GOT3 (cell line): ENCODE results near the gene FAM222A.

Experiments used
- DNase-seq: peaks from one replicate; lab custom pipeline; 2025; ENCODE audit warnings: mixed read lengths; lab: John Stamatoyannopoulos, UW

The FAM222A gene

DNA sequence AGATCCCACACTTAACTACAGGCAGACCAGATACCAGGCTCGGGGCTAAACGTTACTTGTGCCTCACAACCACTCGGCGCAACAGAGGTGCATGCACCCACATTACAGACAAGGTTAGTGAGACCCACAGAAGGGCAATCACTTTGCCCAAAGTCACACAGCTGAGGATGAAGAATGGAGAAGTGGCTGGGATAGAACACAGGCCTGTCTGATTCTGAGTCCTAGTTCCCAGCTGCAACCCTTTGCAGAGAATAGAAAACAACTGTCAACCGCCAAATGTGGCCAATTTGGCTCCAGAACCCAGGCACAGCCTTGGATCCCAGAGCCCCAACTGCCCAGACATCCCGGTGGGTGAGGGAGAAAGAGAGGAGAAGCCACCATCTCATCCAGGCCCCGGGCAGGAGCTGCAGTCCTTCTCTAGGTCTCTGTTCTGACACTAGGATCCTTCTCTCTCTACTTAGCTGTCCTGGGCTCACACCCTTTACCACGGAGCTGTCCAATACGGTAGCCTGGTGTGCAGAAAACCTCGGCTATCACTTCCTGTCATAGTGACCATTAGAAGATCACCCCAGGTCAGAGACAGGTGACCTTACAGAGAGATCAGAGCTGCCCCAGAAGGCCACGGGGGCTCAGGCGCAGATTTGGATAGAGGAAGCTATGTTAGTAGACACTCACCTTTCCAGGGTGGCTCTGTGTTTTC lies 59.1 kb downstream of the FAM222A start:
- no peak for DNase-seq

GRCh38 chr12:109773384-109774011 lies 59.9 kb downstream of the FAM222A start:
- no peak for DNase-seq

GRCh38 chr12:109775172-109775881 lies 61.7 kb downstream of the FAM222A start:
- peak; percentile 8 for DNase-seq

GRCh38 chr12:109776624-109777023 lies 63.0 kb downstream of the FAM222A start:
- DNase-seq, result no peak

DNA sequence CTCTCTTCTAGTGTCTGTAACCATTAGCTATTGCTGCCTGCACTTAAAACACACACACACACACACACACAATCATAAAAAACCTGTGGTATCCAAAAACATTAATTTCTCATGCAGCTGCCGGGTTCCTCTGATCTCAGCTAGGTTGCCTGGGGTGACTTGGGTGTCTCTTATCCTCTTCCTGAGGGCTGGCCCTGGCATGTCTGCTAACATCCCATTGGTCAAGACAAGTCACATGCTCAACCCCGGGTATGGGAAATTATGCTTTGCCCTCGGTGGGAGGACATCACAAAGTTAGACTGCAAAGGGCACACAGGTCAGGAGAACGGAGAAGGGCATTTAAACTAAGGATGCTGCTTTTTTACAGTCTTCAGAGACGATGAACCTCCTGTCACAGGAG lies 63.9 kb downstream of the FAM222A start:
- no peak for DNase-seq

DNA sequence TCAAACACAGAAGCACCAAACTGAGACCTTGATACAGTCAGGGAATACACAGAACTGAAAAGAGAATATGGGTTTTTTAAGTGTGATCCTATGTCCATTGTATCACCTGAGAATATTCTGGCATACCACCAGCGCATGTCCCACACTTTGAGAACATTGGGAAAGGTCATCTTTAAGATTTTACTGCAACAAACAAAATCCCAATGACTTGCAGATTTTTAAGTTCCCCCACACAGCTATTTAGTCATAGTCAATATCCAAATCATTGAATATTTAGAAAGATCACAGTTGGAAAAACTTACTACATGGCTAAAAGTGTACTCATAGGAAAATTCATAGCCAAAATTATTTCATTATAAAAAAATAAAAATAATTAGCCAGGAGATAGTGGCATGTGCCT lies 65.1 kb downstream of the FAM222A start:
- DNase-seq, result no peak

DNA sequence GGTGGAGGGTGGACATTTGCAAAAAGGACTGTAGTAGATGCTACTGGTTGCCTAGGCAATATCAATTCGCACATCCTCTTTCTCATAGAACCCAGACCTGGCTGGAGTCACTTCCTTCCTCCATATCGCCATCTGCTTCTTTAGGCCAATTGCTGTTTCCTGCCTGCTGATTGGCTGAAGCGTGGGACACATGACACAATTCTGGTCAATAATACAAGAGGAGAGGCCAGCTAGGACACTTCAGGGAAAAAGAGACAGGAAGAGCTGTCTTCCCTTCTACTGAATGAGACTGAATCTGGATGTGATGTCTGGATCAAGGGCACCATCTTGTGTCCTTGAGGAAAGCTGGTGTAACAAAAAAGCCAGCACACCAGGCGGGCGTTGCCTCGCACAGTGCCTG lies 65.8 kb downstream of the FAM222A start:
- DNase-seq, result no peak

- DNase-seq, result no peak
Observed at GRCh38 chr12:109781668-109782325, 68.2 kb downstream of the FAM222A start.

- no peak for DNase-seq
Observed at GRCh38 chr12:109782326-109782703, 68.7 kb downstream of the FAM222A start.

DNA sequence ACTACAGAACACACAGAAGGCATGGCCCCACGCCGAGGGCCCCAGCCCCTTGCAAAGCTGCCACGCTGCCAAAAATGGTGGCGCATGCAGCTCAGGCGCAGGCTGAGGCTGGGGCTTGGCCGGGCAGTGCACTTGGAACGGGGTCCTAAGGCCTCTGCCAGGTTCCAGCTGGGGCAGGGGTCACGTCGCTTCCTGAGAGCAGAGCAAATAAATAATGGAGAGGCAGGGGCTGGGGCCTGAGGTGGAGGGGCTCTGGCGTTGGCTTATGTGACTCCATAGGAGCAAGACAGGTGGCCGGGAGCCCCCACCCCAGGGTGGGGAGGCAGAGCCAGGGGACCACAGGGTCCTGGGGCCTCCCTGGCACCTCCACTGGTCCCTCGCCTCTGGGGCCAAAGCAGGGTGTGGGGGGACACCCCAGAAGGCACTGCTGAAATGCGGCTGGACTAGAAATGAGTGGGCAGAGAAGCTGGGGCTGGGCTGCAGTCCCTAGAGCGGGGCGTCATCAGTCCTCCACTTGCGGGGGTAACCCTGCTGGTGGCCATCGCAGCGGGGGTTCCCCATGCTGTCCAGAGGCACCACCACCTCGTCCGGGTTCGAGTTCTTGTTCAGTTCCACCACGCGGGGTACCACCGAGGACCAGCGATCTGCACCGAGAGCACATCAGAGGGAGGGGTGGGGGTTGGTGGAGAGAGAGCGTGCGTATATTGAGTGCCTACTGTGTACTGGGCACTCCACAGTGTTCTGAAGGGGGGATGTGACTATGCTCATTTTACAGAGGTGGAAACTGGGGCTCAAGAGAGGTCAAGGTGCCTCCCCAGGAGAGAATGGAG lies 69.7 kb downstream of the FAM222A start:
- no peak for DNase-seq

- no peak for DNase-seq
Observed at GRCh38 chr12:109783965-109784244, 70.3 kb downstream of the FAM222A start.

DNA sequence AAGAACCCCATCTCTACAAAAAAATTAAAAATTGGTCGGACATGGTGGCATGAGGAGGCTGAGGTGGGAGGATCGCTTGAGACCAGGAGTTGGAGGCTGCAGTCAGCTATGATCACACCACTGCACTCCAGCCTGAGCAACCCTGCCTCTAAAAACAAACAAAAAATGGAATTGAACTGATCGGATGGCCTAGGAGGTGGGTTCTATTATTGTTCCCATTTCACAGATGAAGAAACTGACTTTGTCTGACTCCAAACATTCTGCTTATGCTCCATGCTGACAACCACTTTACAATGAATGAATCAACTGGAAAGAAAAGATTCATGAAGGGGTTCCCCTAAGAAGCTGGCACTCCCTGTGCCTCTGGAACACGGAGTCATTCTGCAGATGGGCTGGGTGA lies 72.2 kb downstream of the FAM222A start:
- no peak for DNase-seq

DNA sequence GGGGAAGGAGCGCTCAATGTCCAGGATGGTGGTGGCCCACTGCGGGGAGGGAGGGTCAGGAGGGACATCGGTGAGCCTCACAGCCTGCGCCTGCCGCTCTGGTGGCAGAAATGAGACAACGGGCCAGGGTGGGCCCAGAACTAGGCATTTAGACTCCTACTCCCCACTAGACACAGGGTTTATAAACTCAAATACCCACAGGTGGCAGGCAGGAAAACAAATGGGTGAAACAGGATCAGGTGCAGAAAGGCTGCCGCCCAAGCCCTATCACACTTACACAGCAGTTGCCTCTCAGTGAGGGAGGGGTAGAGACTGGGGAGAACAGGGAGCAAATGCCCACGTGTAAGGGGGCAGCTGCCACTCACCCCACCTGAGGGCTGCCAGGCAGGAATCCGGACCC lies 73.2 kb downstream of the FAM222A start:
- DNase-seq, result no peak

- DNase-seq, result no peak
Observed at GRCh38 chr12:109789526-109790048, 76.0 kb downstream of the FAM222A start.

DNA sequence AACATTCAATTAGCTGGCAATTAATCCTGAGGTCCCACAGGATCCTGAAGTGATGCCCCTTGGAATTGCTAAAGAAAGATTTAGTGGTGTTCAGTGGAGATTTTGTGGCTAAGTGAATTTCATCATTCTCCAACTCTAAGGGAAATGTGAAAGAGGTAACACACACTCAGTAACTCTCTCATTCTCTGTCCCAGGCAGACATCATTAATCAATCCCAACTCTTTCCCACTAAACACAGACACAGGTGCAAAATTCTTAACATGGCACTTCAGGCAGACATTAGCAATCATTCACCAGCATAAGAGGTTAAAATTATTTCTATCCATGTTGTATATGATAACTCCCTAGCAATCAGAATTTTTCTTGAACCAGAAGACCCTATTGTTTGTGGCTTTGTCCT lies 79.4 kb downstream of the FAM222A start:
- no peak for DNase-seq

DNA sequence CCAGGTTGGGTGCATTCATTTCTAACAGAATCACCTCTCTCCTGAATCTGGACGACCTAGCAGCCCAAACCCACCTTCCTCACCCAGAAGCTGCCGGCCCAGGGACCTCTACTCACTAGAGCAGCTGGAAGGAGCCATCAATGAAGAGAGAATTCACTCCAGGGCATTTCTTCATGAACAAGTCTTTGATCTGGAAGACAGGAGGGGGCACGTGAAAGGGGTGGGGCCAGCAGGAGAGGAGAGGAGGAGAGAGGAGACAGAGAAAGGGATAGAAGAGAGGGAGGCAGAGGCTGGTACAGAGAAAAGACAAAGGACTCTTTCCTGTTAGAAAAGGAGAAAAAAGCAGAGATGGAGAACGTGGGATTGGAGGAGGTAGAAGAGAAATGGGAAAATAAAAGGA lies 79.8 kb downstream of the FAM222A start:
- no peak for DNase-seq

GRCh38 chr12:109793826-109794501 lies 80.3 kb downstream of the FAM222A start:
- DNase-seq, result no peak

- DNase-seq, result no peak
Observed at GRCh38 chr12:109795023-109795422, 81.4 kb downstream of the FAM222A start.

DNA sequence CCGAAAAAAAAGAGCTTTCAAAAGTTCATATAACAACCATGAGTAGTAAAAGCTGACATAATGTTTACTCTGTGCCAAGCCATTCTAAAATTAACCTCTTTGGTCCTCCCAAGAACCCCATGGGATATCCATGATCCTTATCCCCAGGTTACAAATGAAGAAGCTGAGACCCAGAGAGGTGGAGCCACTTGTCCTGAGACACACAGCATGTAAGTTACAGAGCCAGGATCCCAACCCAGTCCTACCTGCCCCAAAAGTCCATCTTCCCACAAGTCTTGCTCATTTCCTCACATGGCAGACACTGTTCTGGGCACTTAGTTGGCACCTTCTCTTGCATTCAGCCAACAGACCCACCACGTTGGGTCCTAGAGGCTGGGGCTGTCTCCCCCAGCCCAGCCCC lies 82.4 kb downstream of the FAM222A start:
- DNase-seq, result no peak

- no peak for DNase-seq
Observed at GRCh38 chr12:109797905-109798669, 84.5 kb downstream of the FAM222A start.

DNA sequence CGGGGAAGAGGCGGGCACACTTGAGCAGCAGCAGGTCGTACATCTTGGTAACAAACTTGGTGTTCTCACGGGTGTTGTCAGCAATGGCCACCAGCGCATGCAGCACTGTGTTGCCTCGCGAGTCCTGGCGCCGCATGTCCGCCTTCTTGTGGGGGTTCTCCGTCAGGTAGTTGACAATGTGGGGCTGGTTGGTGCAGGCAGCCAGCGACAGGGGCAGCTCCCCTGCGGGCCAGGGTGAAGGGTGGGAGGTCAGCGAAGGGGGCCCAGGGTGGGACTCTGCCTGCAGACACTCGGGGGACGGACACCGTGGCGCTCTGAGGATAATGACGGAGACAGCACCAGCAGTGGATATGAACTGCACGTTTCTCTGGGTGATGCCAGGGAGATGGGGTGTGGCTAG lies 85.1 kb downstream of the FAM222A start:
- no peak for DNase-seq
